ENCODE measurements around the gene AMBRA1.
A peak's percentile ranks its signal among the peaks of the same experiment; 100 is the strongest.

The AMBRA1 gene

DNA sequence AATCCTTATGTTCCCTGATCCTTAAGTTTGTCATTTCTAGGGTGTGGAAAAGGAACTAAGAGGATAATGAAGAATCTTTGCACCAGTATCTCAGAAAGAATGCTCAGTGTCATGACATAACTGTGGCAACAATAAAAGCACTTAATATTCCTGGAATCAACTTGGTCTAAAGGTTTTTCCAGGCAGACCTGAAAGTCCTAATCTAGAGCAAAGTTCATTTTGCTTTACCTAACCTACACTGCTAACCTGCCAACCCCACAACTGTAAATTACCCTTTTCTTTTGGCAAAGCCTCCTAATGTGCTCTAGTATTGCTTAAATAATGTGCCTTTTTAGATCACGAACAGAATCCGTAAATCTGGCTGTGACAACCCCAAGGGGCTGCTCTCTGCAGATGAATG, 82.5 kb downstream of the AMBRA1 start:
- no peak overlapping the region for H3K4me3 ChIP-seq (ENCODE audit: low read depth, low read length)
- TF ChIP-seq, protein P1, sequence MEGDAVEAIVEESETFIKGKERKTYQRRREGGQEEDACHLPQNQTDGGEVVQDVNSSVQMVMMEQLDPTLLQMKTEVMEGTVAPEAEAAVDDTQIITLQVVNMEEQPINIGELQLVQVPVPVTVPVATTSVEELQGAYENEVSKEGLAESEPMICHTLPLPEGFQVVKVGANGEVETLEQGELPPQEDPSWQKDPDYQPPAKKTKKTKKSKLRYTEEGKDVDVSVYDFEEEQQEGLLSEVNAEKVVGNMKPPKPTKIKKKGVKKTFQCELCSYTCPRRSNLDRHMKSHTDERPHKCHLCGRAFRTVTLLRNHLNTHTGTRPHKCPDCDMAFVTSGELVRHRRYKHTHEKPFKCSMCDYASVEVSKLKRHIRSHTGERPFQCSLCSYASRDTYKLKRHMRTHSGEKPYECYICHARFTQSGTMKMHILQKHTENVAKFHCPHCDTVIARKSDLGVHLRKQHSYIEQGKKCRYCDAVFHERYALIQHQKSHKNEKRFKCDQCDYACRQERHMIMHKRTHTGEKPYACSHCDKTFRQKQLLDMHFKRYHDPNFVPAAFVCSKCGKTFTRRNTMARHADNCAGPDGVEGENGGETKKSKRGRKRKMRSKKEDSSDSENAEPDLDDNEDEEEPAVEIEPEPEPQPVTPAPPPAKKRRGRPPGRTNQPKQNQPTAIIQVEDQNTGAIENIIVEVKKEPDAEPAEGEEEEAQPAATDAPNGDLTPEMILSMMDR (IDR thresholded peaks at IDR 0.05; ENCODE audit: insufficient read depth, low read depth, low read length, missing control alignments), result no peak
- DNase-seq (ENCODE audit: low read depth), result no peak

DNA sequence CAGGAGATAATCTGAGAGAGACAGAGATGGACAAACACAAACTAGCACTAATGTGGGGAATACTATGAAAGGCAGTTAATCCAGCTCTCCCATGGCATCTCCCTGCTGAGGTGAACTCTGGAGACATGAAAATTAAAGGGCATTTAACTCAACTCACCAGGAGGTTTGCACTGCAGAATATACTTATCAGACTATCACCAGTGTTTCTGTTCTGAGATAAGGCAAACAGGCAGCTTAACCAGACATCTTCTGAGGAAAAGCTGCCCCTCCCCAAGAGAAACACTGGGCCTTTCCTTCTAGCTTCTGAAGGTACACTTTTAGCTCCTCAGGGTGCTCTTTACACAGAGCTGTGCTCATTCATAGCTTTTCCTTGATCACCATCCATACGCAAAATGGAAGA, 85.5 kb downstream of the AMBRA1 start:
- DNase-seq (ENCODE audit: low read depth), result no peak
- TF ChIP-seq, protein P1 (IDR thresholded peaks at IDR 0.05; ENCODE audit: insufficient read depth, low read depth, low read length, missing control alignments), result no peak

DNA sequence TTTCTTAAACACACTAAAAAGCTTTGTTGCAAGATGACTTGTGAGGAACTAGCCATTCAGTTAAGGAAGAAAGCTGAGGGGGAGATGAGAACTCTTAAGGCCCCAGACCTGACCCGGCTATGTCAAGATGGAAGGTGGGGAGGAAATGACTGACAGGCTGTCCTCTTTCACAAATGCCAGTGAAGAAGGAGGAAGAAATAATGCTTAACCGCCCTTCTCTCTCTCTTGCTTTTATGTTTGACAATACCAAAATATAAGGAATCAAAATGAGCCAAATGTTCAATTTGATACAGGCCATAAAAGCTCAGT, 87.4 kb downstream of the AMBRA1 start:
- peak; percentile 21 for DNase-seq (ENCODE audit: low read depth)
- TF ChIP-seq, protein P1 (IDR thresholded peaks at IDR 0.05; ENCODE audit: insufficient read depth, low read depth, low read length, missing control alignments), result no peak
- H3K4me3 ChIP-seq (ENCODE audit: low read depth, low read length), result no peak overlapping the region

More for the DNA sequence above, 85.5 kb downstream of the AMBRA1 start:
- H3K4me3 ChIP-seq (ENCODE audit: low read depth, low read length), result no peak overlapping the region

DNA sequence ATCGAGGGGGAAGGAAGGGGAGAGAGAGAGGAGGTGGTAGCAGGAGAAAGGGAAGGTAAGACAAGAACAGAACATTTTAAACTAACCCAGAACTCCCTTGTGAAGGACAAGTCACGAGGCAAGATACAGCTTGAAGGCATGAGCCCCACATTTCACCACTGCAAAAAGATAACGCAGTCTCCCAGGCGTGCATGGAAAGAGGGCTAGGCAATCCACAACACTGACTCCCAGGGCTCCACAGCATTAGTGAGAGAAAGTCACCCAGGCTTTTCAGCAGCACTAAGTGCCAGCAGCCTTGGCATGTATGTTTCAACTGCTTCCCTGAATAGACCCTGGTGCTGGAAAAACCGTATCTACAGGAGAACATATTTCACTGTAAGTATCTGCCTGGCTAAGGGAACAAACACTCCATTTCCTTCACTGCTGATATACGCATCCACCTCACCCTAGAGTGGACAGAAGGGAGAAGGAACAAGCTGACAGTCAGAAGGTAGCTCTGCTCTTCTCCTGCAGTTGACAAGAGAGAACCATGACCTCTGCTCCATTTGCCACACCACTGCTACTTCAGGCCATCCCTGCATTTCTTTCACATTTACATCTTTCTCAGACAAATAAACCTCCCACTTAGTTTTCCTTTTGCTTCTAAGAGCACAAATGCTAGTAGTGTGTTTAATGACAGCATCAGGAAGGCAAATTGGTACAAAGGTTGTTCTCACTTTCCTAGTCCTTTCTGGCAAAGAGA, 87.9 kb downstream of the AMBRA1 start:
- no peak for DNase-seq (ENCODE audit: low read depth)
- no peak overlapping the region for H3K4me3 ChIP-seq (ENCODE audit: low read depth, low read length)
- TF ChIP-seq, protein P1 (IDR thresholded peaks at IDR 0.05; ENCODE audit: insufficient read depth, low read depth, low read length, missing control alignments), result no peak

DNA sequence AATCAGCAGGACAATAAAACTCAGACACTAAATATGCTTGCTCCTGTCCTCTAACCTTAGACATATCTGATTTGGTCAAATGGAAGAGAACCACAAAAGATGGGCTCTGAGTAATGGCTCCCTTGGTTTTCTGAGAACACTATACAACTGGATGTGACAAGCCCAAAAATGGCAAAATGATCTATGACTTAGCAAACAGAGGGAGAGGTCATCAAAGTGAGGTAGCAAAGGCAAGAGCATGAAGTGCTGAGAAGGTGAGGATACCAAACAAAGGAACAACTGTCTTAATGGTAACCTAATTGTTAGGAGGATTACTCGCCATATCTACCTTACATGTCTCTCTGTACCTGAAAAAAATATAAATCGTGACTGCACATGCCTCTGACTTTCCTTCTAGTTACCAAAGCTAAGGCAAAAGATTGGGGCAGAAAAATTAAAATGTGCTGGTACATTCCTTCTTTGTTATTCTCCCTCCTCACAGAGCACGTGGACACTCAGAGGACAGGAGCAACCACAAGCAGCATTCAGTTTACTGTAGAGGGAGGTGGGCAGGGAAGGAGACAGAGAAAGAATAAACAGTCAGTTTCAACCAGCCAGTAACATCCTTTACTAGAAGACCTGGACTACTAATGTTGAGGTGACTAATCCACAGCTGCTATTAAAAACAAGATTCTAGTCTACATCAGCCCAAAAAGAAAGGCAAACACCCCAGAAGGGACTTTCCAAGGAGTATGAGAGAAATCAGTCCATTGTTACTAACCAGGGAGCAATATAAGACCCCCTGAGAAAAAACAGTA, 88.8 kb downstream of the AMBRA1 start:
- no peak overlapping the region for H3K4me3 ChIP-seq (ENCODE audit: low read depth, low read length)
- TF ChIP-seq, protein P1 (IDR thresholded peaks at IDR 0.05; ENCODE audit: insufficient read depth, low read depth, low read length, missing control alignments), result no peak
- peak; percentile 52 for DNase-seq (ENCODE audit: low read depth)

DNA sequence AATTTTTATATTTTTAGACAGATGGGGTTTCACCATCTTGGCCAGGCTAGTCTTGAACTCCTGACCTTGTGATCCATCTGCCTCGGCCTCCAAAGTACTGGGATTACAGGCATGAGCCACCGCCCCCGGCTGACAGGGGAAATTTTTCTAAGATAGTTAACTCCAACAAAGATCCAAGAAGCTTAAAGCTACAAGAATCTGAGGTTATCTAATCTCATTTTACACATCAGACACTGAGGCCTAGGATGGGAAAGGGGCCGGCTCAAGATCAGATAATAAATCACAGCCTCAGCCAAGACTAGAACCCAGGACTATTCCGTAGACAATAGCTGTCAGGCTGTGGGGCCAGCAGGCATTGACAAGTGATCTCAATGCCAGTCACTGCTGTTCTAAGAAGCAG, 94.0 kb downstream of the AMBRA1 start:
- TF ChIP-seq, protein P1 (IDR thresholded peaks at IDR 0.05; ENCODE audit: insufficient read depth, low read depth, low read length, missing control alignments), result no peak
- H3K4me3 ChIP-seq (ENCODE audit: low read depth, low read length), result no peak overlapping the region
- DNase-seq (ENCODE audit: low read depth), result no peak

All from GM12865 (cell line).